Lung (tissue), 12 donors: Measurements from ENCODE around the gene POLR2A. TPM values are rescaled to one million over a fixed set of nuclear protein-coding genes. Genes with fewer than 3 reads are reported as not detected.
"Not testable (repeated sequence)": the region's sequence is repeated elsewhere in the genome, so short reads cannot be mapped to it uniquely, and the experiment has no call there.

Experiments used
- ATAC-seq: fragments of 200-7000 bp; cut with Tn5 transposase; one replicate; pipeline ENCODE4 v1.9.1; 2020; ENCODE audit warnings: moderate number of reproducible peaks; ENCODE audit not compliant: insufficient read depth, low FRiP score
- DNase-seq, 3 donors: peaks; one replicate each; pipeline ENCODE4 v3.0.0-alpha.2; 2013 to 2017
- H3K27ac ChIP-seq, 2 donors: one replicate each; pipeline ENCODE4 v1.5.1; 2013; ENCODE audit warnings: mild to moderate bottlenecking in 2 of 2, moderate library complexity in 2 of 2, control low read depth in 1 of 2, inconsistent platforms in 1 of 2, low read depth in 1 of 2, low read length in 1 of 2
- H3K27me3 ChIP-seq, 3 donors: one replicate each; pipeline ENCODE4 v1.5.1; 2013; ENCODE audit warnings: low read length in 2 of 3; ENCODE audit not compliant: control insufficient read depth in 3 of 3, insufficient read depth in 3 of 3
- H3K36me3 ChIP-seq, 4 donors: one replicate each; pipeline ENCODE4 v1.5.1; 2013; ENCODE audit warnings: low read length in 4 of 4, mild to moderate bottlenecking in 1 of 4, moderate library complexity in 1 of 4; ENCODE audit not compliant: control insufficient read depth in 4 of 4, insufficient read depth in 4 of 4
- H3K4me1 ChIP-seq, 5 donors: one replicate each; pipeline ENCODE4 v1.5.1; 2013; ENCODE audit warnings: low read length in 5 of 5, mild to moderate bottlenecking in 2 of 5, moderate library complexity in 1 of 5; ENCODE audit not compliant: control insufficient read depth in 5 of 5, insufficient read depth in 5 of 5
- H3K4me3 ChIP-seq: one replicate; pipeline ENCODE4 v1.5.1; 2013; ENCODE audit warnings: mild to moderate bottlenecking, control low read depth, moderate library complexity
- H3K9ac ChIP-seq, 2 donors: one replicate each; pipeline ENCODE4 v1.5.1; 2013; ENCODE audit warnings: low read length in 2 of 2, control low read depth in 1 of 2; ENCODE audit not compliant: insufficient read depth in 1 of 2
- H3K9me3 ChIP-seq, 4 donors: one replicate each; pipeline ENCODE4 v1.5.1; 2013; ENCODE audit warnings: low read length in 3 of 4, mild to moderate bottlenecking in 1 of 4, moderate library complexity in 1 of 4; ENCODE audit not compliant: control insufficient read depth in 4 of 4, insufficient read depth in 3 of 4
- CTCF ChIP-seq: IDR thresholded peaks from 2 replicates; pipeline ENCODE4 v1.5.1; 2012; ENCODE audit warnings: mild to moderate bottlenecking; ENCODE audit errors: control extremely low read depth, extremely low read depth
- WGBS, 2 donors: extraction: QIAGEN DNeasy Blood & Tissue Kit; methylation state at CpG; one replicate each; pipeline ENCODE4 v1.1.7; 2013; 5-methylcytosine and 5-hydroxymethylcytosine counted together
- polyA plus RNA-seq, 2 donors: library from polyadenylated mRNA; stranded (reverse); fragments of 200-250 nt; gene quantifications; one replicate each; pipeline ENCODE4 v1.2.1, GENCODE V29; 2013
- total RNA-seq, 2 donors: library from RNA; depleted of rRNA in 1 of 2; stranded (reverse); fragments of >200 nt in 1 of 2; gene quantifications; one replicate each; pipeline ENCODE4 v1.2.1, GENCODE V29; 2014 to 2021
- donor health status: control.
- donor health status: control.
- donor health status: Bipolar disorder and iron deficiency.
- donor health status: healthy.
- donor health status: DM: yes; HTN: yes; CAD: no.

The POLR2A gene
- total and polyA plus RNA-seq, 4 donors = 37.8 to 129 (median 76.9) TPM

- Histone ChIP-seq H3K36me3 (peaks cover 0 to 4% (median 3%) of the 10 kb centered on the region in 4 donors), H3K9ac (no peak overlapping the region), H3K27ac (no peak overlapping the region), H3K4me1 (peaks cover 7 to 22% (median 9%) of the 10 kb centered on the region in 5 donors), H3K4me3 (no peak overlapping the region), H3K27me3 (no peaks in the 10 kb centered on the region), H3K9me3 (no peaks in the 10 kb centered on the region)
- DNase-seq = no peak
- no peak for TF ChIP-seq CTCF
- WGBS, 2 donors = 75% methylated on average over 2 of the region's 2 CpGs
- ATAC-seq = no peak
These were observed 12.4 kb upstream of the POLR2A start for GRCh38 chr17:7471729-7472128.

GRCh38 chr17:7474767-7475166 lies 9.4 kb upstream of the POLR2A start:
- H3K9ac ChIP-seq, H3K4me3 ChIP-seq, H3K27me3 ChIP-seq, DNase-seq, H3K9me3 ChIP-seq, ATAC-seq, H3K36me3 ChIP-seq: not testable (repeated sequence)
- 48 to 67% methylated on average over 7 to 8 of the region's 8 CpGs for WGBS, 2 donors
- Histone ChIP-seq H3K27ac (peak overlapping the region in 1 of 2 donors; percentile 51), H3K4me1 (peaks cover 7 to 30% (median 20%) of the 10 kb centered on the region in 5 donors)

DNA sequence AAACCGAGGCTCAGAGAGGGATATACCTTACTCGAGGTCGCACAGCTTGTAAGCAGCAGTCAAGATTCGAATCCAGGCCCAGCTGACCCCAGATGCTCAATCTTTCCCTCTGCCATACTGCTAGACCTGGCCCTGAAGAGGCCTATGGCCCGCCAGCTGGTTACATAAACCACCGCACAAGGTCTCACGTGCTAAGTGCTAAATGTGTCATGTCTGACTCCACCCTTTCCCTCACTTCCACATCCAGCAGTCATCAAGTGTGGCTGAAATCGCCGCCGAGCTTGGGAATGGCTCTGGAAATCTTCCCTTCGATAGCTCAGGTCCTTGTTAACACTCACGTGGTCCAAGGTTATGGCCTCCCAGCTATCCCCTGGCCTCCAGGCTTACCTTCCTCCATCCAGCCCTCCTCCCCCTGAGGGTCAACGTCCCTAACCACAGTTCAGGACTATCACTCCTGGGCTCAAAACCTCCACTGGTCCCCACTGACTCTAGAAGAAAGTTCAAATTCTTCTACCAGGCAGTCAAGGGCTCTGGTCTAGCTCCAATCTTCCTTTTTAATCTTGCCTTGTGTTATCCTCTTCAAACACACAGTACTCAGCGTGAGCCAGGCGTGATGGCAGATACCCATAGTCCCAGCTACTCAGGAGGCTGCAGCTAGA lies 8.3 kb upstream of the POLR2A start:
- 53 to 61% methylated on average over 15 of the region's 15 CpGs for WGBS, 2 donors
- Histone ChIP-seq H3K9me3 (no peaks in the 10 kb centered on the region), H3K27ac (peak overlapping the region; percentile 84 to 99), H3K4me3 (no peak overlapping the region), H3K27me3 (no peaks in the 10 kb centered on the region), H3K9ac (peak overlapping the region in 1 of 2 donors; percentile 3), H3K4me1 (peaks cover 10 to 35% (median 31%) of the 10 kb centered on the region in 5 donors), H3K36me3 (peaks cover 0 to 3% (median 0%) of the 10 kb centered on the region in 4 donors)
- DNase-seq (peak in 1 of 3 donors; percentile 32), ATAC-seq (no peak)
- no peak for TF ChIP-seq CTCF

DNA sequence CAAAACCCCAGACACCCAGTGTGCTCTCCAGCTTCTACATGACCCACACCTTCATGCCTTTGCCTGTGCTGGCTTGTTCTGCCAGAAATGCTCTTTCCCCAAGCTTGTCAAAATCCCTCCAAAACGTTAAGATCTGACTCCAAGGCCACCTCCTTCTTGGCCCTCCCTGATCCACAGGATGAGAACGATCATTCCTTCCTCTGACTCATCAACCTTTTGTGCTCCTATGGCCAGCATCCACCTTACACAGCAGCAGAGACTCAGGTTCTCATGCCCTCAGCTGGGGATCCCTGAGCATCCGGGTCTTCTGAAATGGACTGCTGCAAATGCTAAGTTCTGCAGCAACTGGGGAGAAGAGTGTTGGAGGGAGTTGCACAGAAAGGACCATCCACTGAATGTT lies 7.7 kb upstream of the POLR2A start:
- no peaks in the 10 kb centered on the region for H3K9me3 ChIP-seq
- peaks cover 0 to 3% (median 0%) of the 10 kb centered on the region in 4 donors for H3K36me3 ChIP-seq
- peaks cover 10 to 38% (median 31%) of the 10 kb centered on the region in 5 donors for H3K4me1 ChIP-seq
- peak overlapping the region; percentile 84 to 99 for H3K27ac ChIP-seq
- no peak overlapping the region for H3K9ac ChIP-seq
- WGBS, 2 donors = 33 to 44% methylated on average over 3 of the region's 3 CpGs
- no peak for TF ChIP-seq CTCF
- ATAC-seq = no peak
- no peak overlapping the region for H3K4me3 ChIP-seq
- DNase-seq = no peak
- no peaks in the 10 kb centered on the region for H3K27me3 ChIP-seq
